ENCODE results near the gene SNHG17.

The SNHG17 gene

GRCh38 chr20:38373898-38374297, 61.2 kb downstream of the SNHG17 start:
- DNase-seq (ENCODE audit: low read depth, low spot score) = no peak

GRCh38 chr20:38373231-38373867, 61.8 kb downstream of the SNHG17 start:
- DNase-seq (ENCODE audit: low read depth, low spot score) = no peak

GRCh38 chr20:38372806-38373205, 62.3 kb downstream of the SNHG17 start:
- DNase-seq (ENCODE audit: low read depth, low spot score) = no peak
